GM19328 (cell line): ENCODE measurements around the gene CTNNB1.

ENCODE experiments used
- ATAC-seq: cut with Tn5 transposase; IDR thresholded peaks from one replicate; pipeline ENCODE4 v1.9.1; 2021; ENCODE audit warnings: mild to moderate bottlenecking, moderate library complexity; ENCODE audit not compliant: unreplicated experiment

Gene CTNNB1

GRCh38 chr3:41198950-41199865, at the start of gene CTNNB1:
Gene CTNNB1, plus strand, starts transcription at chr3:41199505. Its CDS starts 24,564 bp downstream, at chr3:41224069.
- peak; percentile 64 for ATAC-seq

GRCh38 chr3:41155834-41156233, 43.5 kb upstream of the CTNNB1 start:
- no peak for ATAC-seq

GRCh38 chr3:41158947-41159346, 40.4 kb upstream of the CTNNB1 start:
- ATAC-seq, result no peak

GRCh38 chr3:41159588-41160189, 39.6 kb upstream of the CTNNB1 start:
- no peak for ATAC-seq

GRCh38 chr3:41162541-41162940, 36.8 kb upstream of the CTNNB1 start:
- no peak for ATAC-seq

- ATAC-seq, result no peak
Measured at GRCh38 chr3:41163006-41163405, 36.3 kb upstream of the CTNNB1 start.

- ATAC-seq, result no peak
Measured at GRCh38 chr3:41163421-41163820, 35.9 kb upstream of the CTNNB1 start.

- ATAC-seq, result no peak
Measured at GRCh38 chr3:41164777-41165176, 34.5 kb upstream of the CTNNB1 start.

GRCh38 chr3:41167722-41168497, 31.4 kb upstream of the CTNNB1 start:
- no peak for ATAC-seq

GRCh38 chr3:41169023-41169422, 30.3 kb upstream of the CTNNB1 start:
- no peak for ATAC-seq

GRCh38 chr3:41173926-41174885, 25.1 kb upstream of the CTNNB1 start:
- ATAC-seq, result no peak

- no peak for ATAC-seq
Measured at GRCh38 chr3:41175365-41175764, 23.9 kb upstream of the CTNNB1 start.

GRCh38 chr3:41176596-41176995, 22.7 kb upstream of the CTNNB1 start:
- ATAC-seq, result no peak

GRCh38 chr3:41178576-41178975, 20.7 kb upstream of the CTNNB1 start:
- no peak for ATAC-seq

- no peak for ATAC-seq
Measured at GRCh38 chr3:41180396-41180795, 18.9 kb upstream of the CTNNB1 start.

GRCh38 chr3:41182504-41183059, 16.7 kb upstream of the CTNNB1 start:
- ATAC-seq, result no peak

GRCh38 chr3:41184394-41184793, 14.9 kb upstream of the CTNNB1 start:
- ATAC-seq, result no peak

GRCh38 chr3:41186297-41186696, 13.0 kb upstream of the CTNNB1 start:
- no peak for ATAC-seq

- no peak for ATAC-seq
Measured at GRCh38 chr3:41188306-41188705, 11.0 kb upstream of the CTNNB1 start.
